Liver (tissue), 9 donors: ENCODE results near the gene MIDN. TPM values are rescaled to one million over a fixed set of nuclear protein-coding genes. Genes with fewer than 3 reads are reported as not detected.

ENCODE experiments used
- DNase-seq: peaks from one replicate; pipeline ENCODE4 v3.0.0-alpha.2; 2017; ENCODE audit warnings: low spot score
- H3K27ac ChIP-seq, 2 donors: one replicate each; pipeline ENCODE4 v1.7.0; 2013; ENCODE audit warnings: inconsistent platforms in 2 of 2, low read length in 2 of 2, control low read depth in 1 of 2, low read depth in 1 of 2, mild to moderate bottlenecking in 1 of 2
- H3K27me3 ChIP-seq, 4 donors: one replicate each; pipeline versions ENCODE4 v1.6.1 to v1.7.0; 2013; ENCODE audit warnings: low read length in 3 of 4, inconsistent platforms in 1 of 4, mild to moderate bottlenecking in 1 of 4, moderate library complexity in 1 of 4; ENCODE audit not compliant: control insufficient read depth in 4 of 4, insufficient read depth in 4 of 4
- H3K36me3 ChIP-seq, 4 donors: one replicate each; pipeline versions ENCODE4 v1.6.1 to v1.7.0; 2013; ENCODE audit warnings: low read length in 3 of 4, mild to moderate bottlenecking in 3 of 4, low read depth in 1 of 4, moderate library complexity in 1 of 4; ENCODE audit not compliant: control insufficient read depth in 4 of 4, insufficient read depth in 3 of 4
- H3K4me1 ChIP-seq, 4 donors: one replicate each; pipeline versions ENCODE4 v1.6.1 to v1.7.0; 2013; ENCODE audit warnings: low read length in 3 of 4, mild to moderate bottlenecking in 3 of 4, moderate library complexity in 1 of 4; ENCODE audit not compliant: control insufficient read depth in 4 of 4, insufficient read depth in 4 of 4
- H3K4me3 ChIP-seq, 3 donors: one replicate each; pipeline versions ENCODE4 v1.6.1 to v1.7.0; 2013; ENCODE audit warnings: low read length in 3 of 3, control low read depth in 1 of 3, low read depth in 1 of 3, mild to moderate bottlenecking in 1 of 3
- H3K9ac ChIP-seq, 2 donors: one replicate each; pipeline ENCODE4 v1.7.0; 2013; ENCODE audit warnings: low read length in 2 of 2, mild to moderate bottlenecking in 2 of 2, moderate library complexity in 2 of 2, control low read depth in 1 of 2, low read depth in 1 of 2
- H3K9me3 ChIP-seq, 4 donors: one replicate each; pipeline versions ENCODE4 v1.6.1 to v1.7.0; 2013; ENCODE audit warnings: low read length in 3 of 4; ENCODE audit not compliant: control insufficient read depth in 4 of 4
- ATF3 ChIP-seq: IDR thresholded peaks from 2 replicates; pipeline ENCODE4 v1.6.1; 2016; ENCODE audit warnings: antibody characterized with exemption
- CTCF ChIP-seq: fragments of 150-350 bp; IDR thresholded peaks from 2 replicates; pipeline ENCODE4 v1.5.1; 2017; ENCODE audit warnings: improper control_type of control experiment, low read depth, low read length; ENCODE audit not compliant: missing input control
- EGR1 ChIP-seq, 2 donors: IDR thresholded peaks; 2 replicates each; pipeline ENCODE4 v1.6.1; 2016 to 2018; ENCODE audit warnings: antibody characterized with exemption in 2 of 2, low read depth in 2 of 2
- FOXA2 ChIP-seq: IDR thresholded peaks from 2 replicates; pipeline ENCODE4 v1.6.1; 2016; ENCODE audit warnings: antibody characterized with exemption
- GABPA ChIP-seq, 2 donors: IDR thresholded peaks in 1 of 2; conservative IDR thresholded peaks in 1 of 2; 2 replicates each; pipeline ENCODE4 v1.6.1; 2016; ENCODE audit warnings: antibody characterized with exemption in 2 of 2, mild to moderate bottlenecking in 1 of 2, moderate library complexity in 1 of 2
- JUND ChIP-seq, 2 donors: IDR thresholded peaks; 2 replicates each; pipeline ENCODE4 v1.6.1; 2016; ENCODE audit warnings: antibody characterized with exemption in 2 of 2
- MAX ChIP-seq: IDR thresholded peaks from 2 replicates; pipeline ENCODE4 v1.6.1; 2016; ENCODE audit warnings: antibody characterized with exemption
- NR2F2 ChIP-seq: IDR thresholded peaks from 2 replicates; pipeline ENCODE4 v1.6.1; 2016; ENCODE audit warnings: antibody characterized with exemption
- RAD21 ChIP-seq, 2 donors: IDR thresholded peaks; 2 replicates each; pipeline ENCODE4 v1.6.1; 2016; ENCODE audit warnings: antibody characterized with exemption in 2 of 2, mild to moderate bottlenecking in 2 of 2
- REST ChIP-seq: IDR thresholded peaks from 2 replicates; pipeline ENCODE4 v1.6.1; 2016; ENCODE audit warnings: antibody characterized with exemption, mild to moderate bottlenecking
- RXRA ChIP-seq, 2 donors: IDR thresholded peaks; 2 replicates each; pipeline ENCODE4 v1.6.1; 2017 to 2018; ENCODE audit warnings: antibody characterized with exemption in 2 of 2, mild to moderate bottlenecking in 1 of 2
- SP1 ChIP-seq: IDR thresholded peaks from 2 replicates; pipeline ENCODE4 v1.6.1; 2018; ENCODE audit warnings: antibody characterized with exemption, mild to moderate bottlenecking
- TAF1 ChIP-seq: conservative IDR thresholded peaks from 2 replicates; pipeline ENCODE4 v1.6.1; 2016; ENCODE audit warnings: antibody characterized with exemption, mild to moderate bottlenecking
- YY1 ChIP-seq: IDR thresholded peaks from 2 replicates; pipeline ENCODE4 v1.6.1; 2016; ENCODE audit warnings: antibody characterized with exemption, mild to moderate bottlenecking
- ZBTB33 ChIP-seq: IDR thresholded peaks from 2 replicates; pipeline ENCODE4 v1.6.1; 2016; ENCODE audit warnings: antibody characterized with exemption
- WGBS: extraction: QIAGEN DNeasy Blood & Tissue Kit; methylation state at CpG from one replicate; pipeline ENCODE4 v1.1.7; 2013; 5-methylcytosine and 5-hydroxymethylcytosine counted together
- polyA plus RNA-seq, 2 donors: library from polyadenylated mRNA; stranded (reverse) in 1 of 2; unstranded in 1 of 2; fragments of 200-250 nt in 1 of 2; fragments of >200 nt in 1 of 2; fragmentation: Nextera tagmentation in 1 of 2; extraction: Ambion mirVana in 1 of 2; gene quantifications; one replicate each; pipeline versions ENCODE4 v1.2.1 to v1.2.3, GENCODE V29; 2013 to 2015
- total RNA-seq, 2 donors: library from RNA; depleted of rRNA; stranded (reverse); fragments of >200 nt; gene quantifications; one replicate each; pipeline ENCODE4 v1.2.3, GENCODE V29; 2014
- donor health status: healthy.
- donor health status: healthy.
- donor health status: healthy.
- donor health status: healthy.
- donor health status: healthy.

MIDN gene
- total and polyA plus RNA-seq, 4 donors, result 2.9 to 22.9 (median 11.8) TPM

GRCh38 chr19:1229056-1229923, 19.1 kb upstream of the MIDN start:
- no peaks in the 10 kb centered on the region for H3K9me3 ChIP-seq
- no peaks in the 10 kb centered on the region for H3K27me3 ChIP-seq
- H3K4me3 ChIP-seq, result no peak overlapping the region
- WGBS, result 95% methylated on average over 158 of the region's 158 CpGs
- no peak for DNase-seq
- no peak for TF ChIP-seq RAD21 (IDR thresholded peaks at IDR 0.05)
- TF ChIP-seq ATF3, result no peak
- no peak overlapping the region for H3K27ac ChIP-seq
- H3K4me1 ChIP-seq, result peaks cover 0 to 5% (median under 1%) of the 10 kb centered on the region in 4 donors
- H3K36me3 ChIP-seq, result peaks cover 0 to 22% (median 4%) of the 10 kb centered on the region in 4 donors
- H3K9ac ChIP-seq, result no peak overlapping the region

GRCh38 chr19:1229924-1230782, 18.2 kb upstream of the MIDN start:
- Histone ChIP-seq H3K27me3 (no peaks in the 10 kb centered on the region), H3K4me3 (no peak overlapping the region), H3K27ac (no peak overlapping the region), H3K4me1 (peaks cover 0 to 5% (median under 1%) of the 10 kb centered on the region in 4 donors), H3K9ac (no peak overlapping the region), H3K9me3 (no peaks in the 10 kb centered on the region), H3K36me3 (peaks cover 0 to 15% (median 3%) of the 10 kb centered on the region in 4 donors)
- TF ChIP-seq RAD21 (IDR thresholded peaks at IDR 0.05) (no peak), JUND (IDR thresholded peaks at IDR 0.05) (no peak), SP1 (no peak), FOXA2 (no peak), RXRA (IDR thresholded peaks at IDR 0.05) (no peak), CTCF (no peak), EGR1 (IDR thresholded peaks at IDR 0.05; ENCODE audit: low read depth in 2 of 2) (no peak), REST (no peak), YY1 (no peak), GABPA (IDR thresholded peaks at IDR 0.05 in 1 of 2, conservative IDR thresholded peaks at IDR 0.05 in 1 of 2) (no peak), ZBTB33 (no peak), MAX (no peak), ATF3 (no peak), NR2F2 (no peak), TAF1 (no peak)
- 81% methylated on average over 61 of the region's 61 CpGs for WGBS
- no peak for DNase-seq
